Stimulated activated effector memory CD8-positive, alpha-beta T cell treated with anti-CD3 and anti-CD28 coated beads, Interleukin-12 subunit alpha, Interleukin-12 subunit beta, amount 100 ng/mL, for 72 hours (primary cell): Measurements from ENCODE around the gene AIP.
A peak's percentile ranks its signal among the peaks of the same experiment; 100 is the strongest.

Source experiments
- ATAC-seq: fragments of 150-1000 bp; cut with Tn5 transposase; 2 replicates; pipeline ENCODE4 v1.10.0; 2021
- DNase-seq, 2 donors: peaks; one replicate each; pipeline ENCODE4 v3.0.0; 2021 to 2022; ENCODE audit warnings: low spot score in 2 of 2
- H3K27ac Mint-ChIP-seq: one replicate; pipeline ENCODE4 v1.8.0; 2022; ENCODE audit warnings: mild to moderate bottlenecking, mixed read lengths
- H3K36me3 Mint-ChIP-seq: one replicate; pipeline ENCODE4 v1.8.0; 2022; ENCODE audit warnings: mild to moderate bottlenecking, mixed read lengths
- H3K4me1 Mint-ChIP-seq: one replicate; pipeline ENCODE4 v1.8.0; 2022; ENCODE audit warnings: mixed read lengths
- H3K4me3 Mint-ChIP-seq: one replicate; pipeline ENCODE4 v1.8.0; 2022; ENCODE audit warnings: mild to moderate bottlenecking, mixed read lengths
- H3K9me3 Mint-ChIP-seq: one replicate; pipeline ENCODE4 v1.8.0; 2022; ENCODE audit warnings: mixed read lengths

Gene AIP

DNA sequence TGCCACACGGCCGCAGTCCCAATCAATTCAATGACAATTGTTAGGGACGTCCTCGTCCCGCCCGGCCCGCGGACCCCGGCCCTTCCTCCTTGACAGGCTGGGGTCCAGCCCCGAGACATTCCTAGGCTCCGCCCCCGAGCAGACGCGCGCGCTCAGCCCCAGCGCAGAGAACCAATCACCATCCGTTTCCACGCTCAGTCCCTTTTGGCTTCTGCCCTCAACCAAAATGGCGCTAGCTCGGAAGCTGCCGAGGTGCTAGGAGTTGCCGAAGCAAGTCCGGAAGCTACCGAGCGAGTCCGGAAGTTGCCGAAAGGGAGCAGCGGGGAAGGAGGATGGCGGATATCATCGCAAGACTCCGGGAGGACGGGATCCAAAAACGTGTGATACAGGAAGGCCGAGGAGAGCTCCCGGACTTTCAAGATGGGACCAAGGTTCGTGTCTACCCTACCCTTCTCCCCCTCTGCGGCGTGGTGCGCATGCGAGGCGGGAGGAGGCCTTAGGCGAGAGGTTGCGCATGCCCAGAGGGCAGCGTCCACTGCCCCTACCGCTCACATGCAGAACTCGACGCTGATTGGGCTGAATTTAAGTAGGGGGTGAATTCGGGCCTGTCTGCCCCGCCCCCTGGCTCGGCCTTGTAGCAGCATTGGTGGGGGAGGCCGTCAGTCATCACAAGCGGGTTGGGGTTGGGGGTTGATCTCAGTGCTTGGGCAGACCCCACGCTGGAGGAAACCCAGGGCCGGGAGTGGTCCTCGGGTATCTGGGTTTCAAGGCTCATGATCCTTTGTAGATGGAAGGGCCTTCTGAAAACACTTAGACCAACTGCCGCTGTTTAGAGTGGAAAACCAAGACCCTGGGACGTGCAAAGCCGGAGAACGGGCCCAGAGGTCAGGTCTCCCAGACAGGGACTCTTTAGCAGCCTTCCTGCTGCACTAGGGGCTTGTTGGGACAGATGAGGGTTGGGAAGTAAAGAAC is at the start of gene AIP:
TSS of gene AIP (plus strand) at position 200 of the 972 bp plus-strand sequence. CDS start at position 333, 133 bp downstream.
- peak; percentile 96 to 99 for DNase-seq
- H3K9me3 Mint-ChIP-seq: peaks cover 2% of the 10 kb centered on the region
- peaks cover 53% of the 10 kb centered on the region for H3K36me3 Mint-ChIP-seq
- H3K4me1 Mint-ChIP-seq: peaks cover 57% of the 10 kb centered on the region
- peak; percentile 80 for ATAC-seq
- peak within 1 kb of the TSS; percentile 97 for H3K27ac Mint-ChIP-seq
- H3K4me3 Mint-ChIP-seq: peak within 1 kb of the TSS; percentile 98

DNA sequence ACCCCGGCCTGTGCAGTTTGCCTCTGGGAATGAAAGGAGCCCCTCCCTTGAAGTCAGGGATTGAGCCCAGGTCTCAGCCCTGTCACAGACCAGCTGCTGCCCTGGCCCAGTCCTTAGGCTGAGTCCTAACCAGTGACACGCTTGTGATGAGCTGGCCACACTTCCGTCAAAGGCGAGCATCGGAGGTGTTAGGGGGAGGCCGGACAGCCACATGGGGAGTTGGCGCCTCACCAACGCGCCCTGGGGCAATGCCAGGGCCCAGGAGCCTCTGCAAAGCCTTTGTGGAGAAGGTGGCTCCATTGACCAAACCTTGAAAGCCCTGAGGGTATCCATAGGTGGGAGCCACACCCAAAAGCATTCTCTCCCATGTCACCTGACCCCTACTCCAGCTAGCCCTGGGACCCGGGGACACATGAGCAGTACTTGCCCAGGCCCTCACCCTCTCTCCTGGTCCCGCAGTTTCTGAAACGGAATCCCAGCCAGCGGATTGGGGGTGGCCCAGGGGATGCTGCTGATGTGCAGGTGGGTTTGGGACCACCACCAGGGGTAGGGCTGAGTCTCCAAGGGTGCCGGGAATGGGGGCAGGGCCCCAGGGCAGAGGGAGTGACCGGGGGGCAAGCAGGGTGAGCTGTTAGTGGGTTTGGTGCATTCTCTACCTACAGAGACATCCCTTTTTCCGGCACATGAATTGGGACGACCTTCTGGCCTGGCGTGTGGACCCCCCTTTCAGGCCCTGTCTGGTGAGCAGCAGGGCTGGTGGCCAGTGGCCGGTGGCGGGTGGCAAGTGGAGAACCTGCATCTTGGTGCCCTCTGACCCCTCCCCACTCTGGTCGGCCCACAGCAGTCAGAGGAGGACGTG is 49.1 kb upstream of the AIP start:
- DNase-seq (peak in 1 of 2 donors; percentile 72), ATAC-seq (peak; percentile 42)
- H3K4me1 Mint-ChIP-seq: peaks cover 54% of the 10 kb centered on the region
- no peaks in the 10 kb centered on the region for H3K9me3 Mint-ChIP-seq
- peaks cover 97% of the 10 kb centered on the region for H3K36me3 Mint-ChIP-seq
- H3K27ac Mint-ChIP-seq: peak overlapping the region; percentile 94
- H3K4me3 Mint-ChIP-seq: peak overlapping the region; percentile 95

DNA sequence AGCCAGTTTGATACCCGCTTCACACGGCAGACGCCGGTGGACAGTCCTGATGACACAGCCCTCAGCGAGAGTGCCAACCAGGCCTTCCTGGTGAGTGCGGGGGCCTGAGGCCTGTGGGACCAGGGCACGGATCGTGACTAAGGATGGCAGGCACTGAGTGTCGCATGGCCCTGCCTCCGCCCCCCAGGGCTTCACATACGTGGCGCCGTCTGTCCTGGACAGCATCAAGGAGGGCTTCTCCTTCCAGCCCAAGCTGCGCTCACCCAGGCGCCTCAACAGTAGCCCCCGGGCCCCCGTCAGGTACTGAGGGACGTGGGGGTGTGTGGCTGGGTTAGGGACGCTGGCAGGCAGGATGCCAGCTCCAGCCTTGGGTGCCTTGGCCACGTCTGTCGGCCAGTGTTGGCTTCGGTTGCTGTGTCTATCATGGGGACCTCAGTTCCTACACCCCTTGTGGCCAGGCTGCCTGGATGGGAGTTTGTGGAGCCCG is 48.4 kb upstream of the AIP start:
- peaks cover 97% of the 10 kb centered on the region for H3K36me3 Mint-ChIP-seq
- H3K27ac Mint-ChIP-seq: peak overlapping the region; percentile 94
- peak; percentile 66 for ATAC-seq
- peak overlapping the region; percentile 95 for H3K4me3 Mint-ChIP-seq
- DNase-seq: peak in 1 of 2 donors; percentile 78
- H3K9me3 Mint-ChIP-seq: no peaks in the 10 kb centered on the region
- peaks cover 61% of the 10 kb centered on the region for H3K4me1 Mint-ChIP-seq

DNA sequence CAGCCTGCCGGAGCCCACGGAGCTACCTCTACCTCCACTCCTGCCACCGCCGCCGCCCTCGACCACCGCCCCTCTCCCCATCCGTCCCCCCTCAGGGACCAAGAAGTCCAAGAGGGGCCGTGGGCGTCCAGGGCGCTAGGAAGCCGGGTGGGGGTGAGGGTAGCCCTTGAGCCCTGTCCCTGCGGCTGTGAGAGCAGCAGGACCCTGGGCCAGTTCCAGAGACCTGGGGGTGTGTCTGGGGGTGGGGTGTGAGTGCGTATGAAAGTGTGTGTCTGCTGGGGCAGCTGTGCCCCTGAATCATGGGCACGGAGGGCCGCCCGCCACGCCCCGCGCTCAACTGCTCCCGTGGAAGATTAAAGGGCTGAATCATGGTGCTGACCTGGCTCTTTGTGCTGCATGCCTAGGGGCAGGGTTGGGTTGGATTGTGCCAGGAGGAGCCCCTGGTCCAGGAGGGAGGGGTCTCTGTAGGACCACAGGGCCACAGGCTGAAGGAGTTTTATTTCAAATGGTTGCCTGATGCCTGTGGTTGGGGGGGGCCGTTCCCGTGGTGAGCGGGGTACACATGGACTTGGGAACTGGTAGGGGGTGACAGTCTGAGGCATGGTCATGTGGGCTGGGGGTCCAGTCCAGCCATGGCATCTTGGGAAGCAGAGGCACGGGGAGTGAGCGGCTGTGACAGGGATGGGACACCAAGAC is 47.6 kb upstream of the AIP start:
- H3K27ac Mint-ChIP-seq: peak overlapping the region; percentile 94
- ATAC-seq: peak; percentile 3
- H3K36me3 Mint-ChIP-seq: peaks cover 97% of the 10 kb centered on the region
- peak in 1 of 2 donors; percentile 69 for DNase-seq
- peaks cover 68% of the 10 kb centered on the region for H3K4me1 Mint-ChIP-seq
- H3K9me3 Mint-ChIP-seq: no peaks in the 10 kb centered on the region
- peak overlapping the region; percentile 95 for H3K4me3 Mint-ChIP-seq

DNA sequence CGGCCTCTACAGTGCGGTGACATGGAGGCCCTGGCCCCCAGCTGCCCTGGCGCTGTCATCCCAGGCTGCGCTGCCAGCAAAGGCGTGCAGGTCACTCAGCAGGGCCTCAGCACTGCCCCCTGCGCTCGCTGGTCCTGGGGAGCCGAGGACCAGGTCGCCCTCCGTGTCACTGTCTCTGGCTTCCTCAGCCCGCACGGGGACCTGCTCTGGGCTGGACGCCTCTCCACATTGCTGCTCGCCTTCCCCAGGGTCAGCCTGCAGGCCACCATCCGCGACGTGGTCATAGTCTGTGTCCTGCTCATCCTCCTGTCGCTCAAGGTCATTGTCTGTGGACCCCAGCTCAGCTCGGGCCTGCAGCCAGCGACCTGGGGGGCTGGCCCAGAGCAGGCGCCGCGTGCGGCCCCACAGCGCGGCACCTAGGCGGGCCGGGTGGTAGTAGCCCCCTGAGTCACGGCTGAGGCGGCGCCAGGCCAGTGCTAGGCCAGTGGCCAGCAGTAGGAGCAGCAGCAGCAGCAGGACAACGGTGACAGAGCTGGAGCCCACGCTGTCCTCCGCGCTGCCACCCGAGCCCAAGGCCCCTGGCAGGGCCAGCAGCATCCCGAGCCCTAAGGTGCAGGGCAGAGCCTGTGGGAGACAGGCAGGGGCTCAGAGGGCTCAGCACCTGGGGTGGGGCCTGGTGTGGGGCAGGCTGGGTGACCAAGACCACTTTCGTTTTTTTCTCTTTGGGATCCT is 46.9 kb upstream of the AIP start:
- Mint-ChIP-seq H3K9me3 (no peaks in the 10 kb centered on the region), H3K4me1 (peaks cover 75% of the 10 kb centered on the region), H3K36me3 (peaks cover 92% of the 10 kb centered on the region), H3K4me3 (peak overlapping the region; percentile 95), H3K27ac (peak overlapping the region; percentile 94)
- DNase-seq (no peak), ATAC-seq (peak; percentile 1)

DNA sequence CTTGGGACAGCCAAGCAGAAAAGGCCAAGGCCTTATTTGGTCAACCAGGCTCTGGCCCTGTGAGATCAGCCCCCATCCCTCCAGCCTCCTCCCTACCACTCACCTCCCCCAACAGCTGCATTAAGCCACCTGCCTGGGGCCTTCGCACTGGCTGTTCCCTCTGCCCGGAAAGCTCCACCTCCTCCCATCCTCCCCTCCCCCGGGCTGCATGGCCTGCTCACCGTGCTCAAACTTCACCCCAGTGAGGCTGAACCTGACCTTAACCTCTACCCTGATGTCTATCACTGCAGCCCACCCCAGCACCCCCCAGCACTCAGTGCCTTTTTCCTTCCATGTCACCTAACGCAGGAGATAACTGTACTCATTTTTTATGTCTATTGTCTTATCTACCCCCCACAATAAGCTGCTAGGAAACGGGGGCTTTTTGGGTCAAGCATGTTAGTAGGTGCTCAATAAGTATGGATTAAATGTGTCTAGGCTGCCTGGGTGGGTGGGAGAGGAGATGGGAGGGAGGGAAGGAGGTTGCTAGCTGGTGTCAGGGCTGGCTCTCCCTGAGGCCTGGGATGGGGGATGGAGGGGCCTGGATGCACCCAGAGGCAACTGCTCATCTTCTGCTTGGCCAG is 46.3 kb upstream of the AIP start:
- H3K9me3 Mint-ChIP-seq: no peaks in the 10 kb centered on the region
- H3K4me1 Mint-ChIP-seq: peaks cover 81% of the 10 kb centered on the region
- peaks cover 85% of the 10 kb centered on the region for H3K36me3 Mint-ChIP-seq
- DNase-seq: peak in 1 of 2 donors; percentile 84
- H3K4me3 Mint-ChIP-seq: peak overlapping the region; percentile 95
- peak overlapping the region; percentile 94 for H3K27ac Mint-ChIP-seq
- ATAC-seq: peak; percentile 52

DNA sequence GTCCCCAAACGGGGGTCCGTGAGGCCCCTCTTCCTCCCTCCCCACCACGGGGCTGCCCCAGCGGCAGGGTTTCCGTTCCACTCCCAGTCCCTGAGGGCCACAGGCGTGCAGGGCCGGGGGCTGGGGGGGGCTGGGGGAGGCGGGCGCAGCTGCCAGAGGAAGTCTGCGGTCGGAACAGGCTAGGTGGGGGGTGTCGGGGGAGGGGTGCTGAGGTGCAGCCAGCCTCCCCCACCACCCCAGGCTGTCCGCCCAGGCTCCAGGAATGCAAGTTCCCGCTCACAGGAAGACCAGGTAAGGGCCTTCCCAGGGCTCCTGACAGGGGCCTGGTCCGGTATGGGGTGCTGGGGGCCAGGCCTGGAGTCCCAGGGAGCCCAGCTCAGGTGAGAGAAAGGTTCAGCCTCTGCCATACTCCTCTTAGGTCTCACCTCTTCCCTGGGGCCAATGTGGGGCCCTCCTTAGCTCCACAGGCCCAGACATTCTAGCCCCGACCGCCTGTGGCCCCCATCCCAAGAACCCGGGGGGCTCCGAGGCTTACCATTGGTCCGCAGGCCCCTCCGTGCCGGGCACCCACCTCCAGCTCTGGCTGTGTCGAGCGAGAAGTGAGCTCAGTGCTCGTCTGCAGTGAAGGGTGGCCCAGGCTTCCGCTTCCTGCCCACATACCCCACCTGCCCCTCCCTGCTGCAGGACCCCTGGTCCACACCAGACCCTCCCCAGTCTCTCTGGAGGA is 45.6 kb upstream of the AIP start, which contains the start of gene PTPRCAP:
TSS of gene PTPRCAP (minus strand) at position 601 of the 727 bp plus-strand sequence. CDS start at position 538, 63 bp downstream.
- no peaks in the 10 kb centered on the region for H3K9me3 Mint-ChIP-seq
- ATAC-seq (peak; percentile 33), DNase-seq (peak in 1 of 2 donors; percentile 85)
- H3K4me1 Mint-ChIP-seq: peaks cover 80% of the 10 kb centered on the region
- peak within 1 kb of the TSS; percentile 95 for H3K4me3 Mint-ChIP-seq
- H3K27ac Mint-ChIP-seq: peak within 1 kb of the TSS; percentile 94
- peaks cover 82% of the 10 kb centered on the region for H3K36me3 Mint-ChIP-seq

DNA sequence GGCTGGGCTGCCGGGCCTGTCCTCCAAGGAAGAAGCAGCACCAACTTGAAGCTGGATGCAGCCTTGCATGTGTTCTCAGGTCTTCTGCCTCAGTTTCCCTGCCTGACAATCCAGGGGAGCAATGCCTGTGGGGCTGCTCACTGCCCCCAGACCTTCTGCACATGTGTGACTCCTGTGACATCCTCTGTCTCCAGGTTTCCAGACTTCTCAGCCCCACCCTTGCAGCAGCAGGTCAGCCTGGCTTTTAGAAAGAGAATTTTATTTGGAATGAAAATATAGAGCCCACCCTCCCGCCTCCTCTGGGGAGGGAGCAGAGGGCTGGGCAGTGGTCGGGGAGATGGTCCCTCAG is 45.0 kb upstream of the AIP start:
- no peak for ATAC-seq
- DNase-seq: no peak
- Mint-ChIP-seq H3K27ac (peak overlapping the region; percentile 94), H3K9me3 (no peaks in the 10 kb centered on the region), H3K36me3 (peaks cover 82% of the 10 kb centered on the region), H3K4me1 (peaks cover 83% of the 10 kb centered on the region), H3K4me3 (peak overlapping the region; percentile 95)

DNA sequence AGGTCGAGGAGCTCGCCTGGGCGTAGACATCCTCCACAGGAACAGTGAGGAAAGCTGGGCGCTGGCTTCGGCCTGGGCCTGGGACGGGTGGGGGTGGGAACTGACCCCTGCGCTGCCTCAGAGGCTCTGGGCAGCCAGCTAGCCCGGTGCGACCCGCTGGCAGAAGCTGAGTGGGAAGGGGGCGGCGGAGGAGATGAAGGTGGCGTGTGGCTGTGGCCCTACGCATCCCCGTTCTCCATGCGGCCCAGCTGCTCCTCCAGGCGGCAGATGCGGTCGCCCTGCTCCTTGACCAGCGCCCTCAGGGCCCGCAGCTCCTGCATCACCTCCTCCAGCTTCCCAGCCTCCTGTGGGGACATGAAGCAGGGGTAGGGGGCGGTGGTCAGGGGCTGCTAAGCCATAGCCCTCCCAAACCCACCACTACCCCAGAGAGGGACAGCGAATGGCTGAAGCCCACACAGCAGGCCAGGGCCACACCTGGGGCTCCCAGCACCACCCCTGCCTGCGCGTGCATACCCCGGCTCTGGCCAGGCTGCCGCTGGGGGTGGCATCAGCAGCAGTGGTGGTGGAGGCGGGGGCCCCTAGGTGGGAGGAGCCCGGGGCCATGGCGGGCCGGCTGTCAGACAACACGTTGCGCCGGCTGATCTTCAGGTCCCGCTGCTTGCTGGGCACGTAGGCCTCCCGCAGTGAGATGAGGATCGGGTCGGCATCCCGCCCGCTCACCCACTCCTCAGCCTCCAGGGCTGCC is 44.5 kb upstream of the AIP start:
- Mint-ChIP-seq H3K4me3 (peak overlapping the region; percentile 95), H3K27ac (peak overlapping the region; percentile 94), H3K36me3 (peaks cover 79% of the 10 kb centered on the region), H3K9me3 (no peaks in the 10 kb centered on the region), H3K4me1 (peaks cover 80% of the 10 kb centered on the region)
- peak; percentile 62 to 88 for DNase-seq
- peak; percentile 66 for ATAC-seq

DNA sequence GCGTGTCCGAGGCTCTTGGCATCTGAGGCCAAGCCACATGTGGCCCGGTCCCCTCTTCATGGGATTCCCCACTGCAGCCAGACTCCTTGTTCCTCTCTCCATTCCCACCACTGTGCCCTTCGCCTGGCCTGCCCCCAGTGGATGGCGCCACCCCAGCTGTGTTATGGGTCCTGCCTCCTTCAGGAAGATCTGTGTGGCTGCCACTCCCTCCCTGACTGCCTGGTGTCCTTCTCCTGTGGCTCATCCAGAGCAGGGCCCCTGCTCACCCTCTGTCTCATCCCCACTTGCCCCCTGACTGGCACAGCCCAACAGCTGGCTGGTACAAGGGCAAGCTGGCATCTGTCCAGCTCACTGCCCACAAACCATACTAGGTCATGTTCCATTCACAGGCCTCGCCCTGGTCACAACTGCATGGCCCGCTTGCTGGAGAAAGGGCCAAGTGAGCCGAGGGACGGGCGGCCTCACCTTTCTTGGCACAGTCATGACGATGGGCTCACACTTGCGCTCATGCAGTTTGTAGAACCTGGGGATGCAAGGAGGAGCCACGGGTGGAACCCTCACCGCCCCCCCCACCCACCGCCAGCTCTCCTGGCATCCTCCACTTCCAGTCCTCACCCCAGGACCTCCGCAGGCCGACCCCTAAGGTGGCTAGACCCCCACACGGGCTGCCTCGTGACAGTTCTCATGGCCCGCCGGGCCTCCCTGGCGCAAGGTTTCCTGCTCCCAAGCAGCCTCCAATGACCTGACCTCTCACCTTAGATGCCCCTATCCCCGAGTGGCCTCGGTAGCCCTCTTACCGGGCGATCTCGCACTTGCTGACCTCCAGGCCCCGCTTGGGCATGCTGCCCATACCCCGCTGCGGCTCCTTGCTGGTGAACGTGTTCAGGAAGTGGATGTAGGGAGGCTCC is 43.3 kb upstream of the AIP start:
- H3K4me1 Mint-ChIP-seq: peaks cover 71% of the 10 kb centered on the region
- H3K27ac Mint-ChIP-seq: peak overlapping the region; percentile 94
- peak overlapping the region; percentile 95 for H3K4me3 Mint-ChIP-seq
- peaks cover 73% of the 10 kb centered on the region for H3K36me3 Mint-ChIP-seq
- ATAC-seq: no peak
- H3K9me3 Mint-ChIP-seq: no peaks in the 10 kb centered on the region
- no peak for DNase-seq

DNA sequence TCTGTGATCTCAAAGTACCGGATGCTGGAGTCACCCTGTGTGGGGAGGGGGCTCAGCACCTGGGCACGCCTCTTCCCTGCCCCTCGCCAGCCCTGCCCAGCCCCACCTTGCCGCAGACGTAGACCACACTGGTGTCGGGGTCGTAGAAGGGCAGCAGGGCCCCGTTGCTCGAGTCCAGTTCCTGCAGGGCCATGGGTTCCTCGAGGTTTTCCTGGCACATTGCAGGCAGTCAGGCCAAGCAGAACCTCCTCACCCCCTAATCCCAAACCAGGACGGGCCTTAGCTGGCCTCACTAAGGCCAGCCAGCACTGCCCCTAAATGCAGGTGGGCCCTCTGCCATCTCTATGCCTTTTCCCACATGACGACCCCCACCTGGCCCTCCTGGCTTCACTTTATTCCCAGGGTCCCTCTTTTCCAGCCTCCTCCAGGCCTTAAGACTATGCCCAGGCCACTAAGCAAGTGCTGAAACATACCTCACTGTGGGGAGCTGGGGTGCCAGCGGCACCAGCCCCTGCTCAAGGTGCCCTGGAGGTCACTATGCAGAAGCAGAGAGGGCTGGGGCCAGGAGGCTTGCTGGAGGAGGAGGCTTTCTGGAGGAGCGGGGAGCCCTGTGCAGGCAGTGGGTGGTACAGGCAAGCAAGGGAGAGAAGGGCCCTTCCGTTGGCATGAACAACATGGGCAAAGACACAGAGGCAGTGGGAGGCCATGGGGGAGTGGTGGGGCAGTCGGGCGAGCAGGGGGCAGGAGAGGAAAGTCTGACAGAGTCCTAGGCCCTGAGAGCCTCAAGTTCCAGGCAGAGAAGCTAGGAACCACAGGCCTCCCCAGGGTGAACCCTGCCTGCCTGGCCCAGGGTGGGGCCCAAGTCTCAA is 42.4 kb upstream of the AIP start:
- ATAC-seq: no peak
- H3K36me3 Mint-ChIP-seq: peaks cover 72% of the 10 kb centered on the region

More for the DNA sequence above, 42.4 kb upstream of the AIP start:
- peak overlapping the region; percentile 94 for H3K27ac Mint-ChIP-seq
- no peaks in the 10 kb centered on the region for H3K9me3 Mint-ChIP-seq
- H3K4me1 Mint-ChIP-seq: peaks cover 74% of the 10 kb centered on the region
- no peak for DNase-seq
- H3K4me3 Mint-ChIP-seq: peak overlapping the region; percentile 95
